WTC11 (cell line): ENCODE measurements around the gene SEC22C.

Experiments used
- CTCF ChIP-seq: fragments of 200-600 bp; IDR thresholded peaks from 2 replicates; pipeline ENCODE4 v1.8.0; 2022; ENCODE audit warnings: antibody characterized with exemption
- JUN ChIP-seq: sonication (generic); formaldehyde crosslinking; IDR thresholded peaks from 2 replicates; pipeline ENCODE4 v1.8.0; 2023; ENCODE audit warnings: mild to moderate bottlenecking, missing genetic modification reagents
- KAT7 ChIP-seq: sonication (generic); formaldehyde crosslinking; IDR thresholded peaks from 2 replicates; pipeline ENCODE4 v1.8.1; 2023; ENCODE audit warnings: missing genetic modification reagents, mild to moderate bottlenecking, borderline replicate concordance
- MAX ChIP-seq: sonication (generic); formaldehyde crosslinking; IDR thresholded peaks from 2 replicates; pipeline ENCODE4 v1.8.0; 2022; ENCODE audit warnings: mild to moderate bottlenecking, missing genetic modification reagents
- SMAD3 ChIP-seq: sonication (generic); formaldehyde crosslinking; IDR thresholded peaks from 2 replicates; pipeline ENCODE4 v1.8.0; 2022; ENCODE audit warnings: missing genetic modification reagents, mild to moderate bottlenecking, borderline replicate concordance
- ZNF121 ChIP-seq: sonication (generic); formaldehyde crosslinking; IDR thresholded peaks from 2 replicates; pipeline ENCODE4 v1.8.0; 2023; ENCODE audit warnings: missing genetic modification reagents
- ZNF263 ChIP-seq: sonication (generic); formaldehyde crosslinking; IDR thresholded peaks from 2 replicates; pipeline ENCODE4 v1.8.1; 2022; ENCODE audit warnings: low read depth, mild to moderate bottlenecking, moderate library complexity, missing genetic modification reagents

- TF ChIP-seq CTCF (no peak), JUN (CRISPR knock-in tag) (no peak), SMAD3 (CRISPR knock-in tag) (no peak), KAT7 (no peak), MAX (CRISPR knock-in tag) (no peak), ZNF121 (CRISPR knock-in tag) (no peak), ZNF263 (no peak)
Measured at GRCh38 chr3:42532229-42532628, 49.5 kb downstream of the SEC22C start.
